Gastroesophageal sphincter (tissue), 4 donors: ENCODE measurements around the gene TMEM117. TPM values are rescaled to one million over a fixed set of nuclear protein-coding genes. Genes with fewer than 3 reads are reported as not detected.

ENCODE experiments used
- ATAC-seq: fragments of 150-250 bp; one replicate; pipeline ENCODE4 v1.9.1; 2016; ENCODE audit warnings: mild to moderate bottlenecking, moderate library complexity
- H3K27ac ChIP-seq, 4 donors: fragments of 200-600 bp; sonication (generic) in 3 of 4; 1 replicate in 3 of 4; 2 replicates in 1 of 4; pipeline ENCODE4 v1.5.1; 2016 to 2019
- H3K27me3 ChIP-seq: fragments of 200-600 bp; sonication (generic); one replicate; pipeline ENCODE4 v1.5.1; 2019
- H3K36me3 ChIP-seq, 2 donors: fragments of 200-600 bp; sonication (generic); one replicate each; pipeline ENCODE4 v1.5.1; 2019; ENCODE audit warnings: control low read depth in 1 of 2
- H3K4me1 ChIP-seq, 3 donors: fragments of 200-600 bp; sonication (generic); 1 replicate in 2 of 3; 2 replicates in 1 of 3; pipeline ENCODE4 v1.5.1; 2016 to 2019; ENCODE audit warnings: control low read depth in 2 of 3
- H3K4me3 ChIP-seq, 2 donors: fragments of 200-600 bp; sonication (generic); one replicate each; pipeline ENCODE4 v1.5.1; 2019; ENCODE audit warnings: mild to moderate bottlenecking in 1 of 2, moderate library complexity in 1 of 2
- H3K9me3 ChIP-seq, 3 donors: fragments of 200-600 bp; sonication (generic); one replicate each; pipeline ENCODE4 v1.5.1; 2017 to 2019; ENCODE audit warnings: control low read depth in 2 of 3
- EP300 ChIP-seq: sonication (generic); formaldehyde crosslinking; IDR thresholded peaks from one replicate; pipeline ENCODE4 v1.6.1; 2017; ENCODE audit warnings: antibody characterized with exemption, mild to moderate bottlenecking
- POLR2A ChIP-seq, 2 donors: fragments of 450-650 bp; IDR thresholded peaks; one replicate each; pipeline ENCODE4 v1.6.1; 2017; ENCODE audit warnings: antibody characterized with exemption in 2 of 2, mild to moderate bottlenecking in 2 of 2, moderate library complexity in 1 of 2
- POLR2AphosphoS5 ChIP-seq: sonication (generic); formaldehyde crosslinking; IDR thresholded peaks from one replicate; pipeline ENCODE4 v1.6.1; 2017; ENCODE audit warnings: antibody characterized with exemption
- WGBS, 2 donors: methylation state at CpG; one replicate each; pipeline ENCODE4 v1.1.5; 2018; ENCODE audit warnings: low coverage in 1 of 2; 5-methylcytosine and 5-hydroxymethylcytosine counted together
- total RNA-seq, 4 donors: library from RNA; depleted of rRNA; stranded (reverse); fragments of >200 nt; gene quantifications; one replicate each; pipeline ENCODE4 v1.1.0, GENCODE V29; 2016
- TF ChIP-seq, protein P1 (sequence below), 4 experiments: fragments of 200-600 bp in 2 of 4; fragments of 450-650 bp in 2 of 4; sonication (generic) in 1 of 4; IDR thresholded peaks; one replicate each; pipeline ENCODE4 v1.5.1; 2017 to 2019; ENCODE audit warnings: antibody characterized with exemption in 4 of 4, mild to moderate bottlenecking in 2 of 4, moderate library complexity in 2 of 4

TMEM117 gene
- total RNA-seq, 4 donors from 2014 or later = 7.8 to 21.5 (median 12.3) TPM

DNA sequence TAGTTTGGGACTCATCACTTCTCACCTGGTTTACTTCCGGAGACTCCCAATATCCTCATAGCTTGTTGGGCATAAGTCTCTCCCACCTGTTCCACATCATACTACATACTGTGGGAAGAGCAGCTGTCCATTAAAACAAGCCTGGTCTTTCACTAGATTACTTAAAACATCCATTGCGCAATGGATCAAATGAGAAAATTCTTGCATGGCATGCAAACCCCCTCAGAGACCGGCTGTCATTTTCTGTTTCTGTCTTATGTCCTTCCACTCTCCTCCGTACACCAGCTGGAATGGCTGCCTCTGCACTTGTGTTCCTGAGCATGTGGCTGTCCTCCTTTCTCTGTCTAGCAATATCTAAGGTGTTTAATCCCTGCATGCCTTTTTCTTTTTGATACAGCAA is 265.6 kb downstream of the TMEM117 start:
- no peaks in the 10 kb centered on the region for H3K27me3 ChIP-seq
- no peaks in the 10 kb centered on the region for H3K9me3 ChIP-seq
- H3K36me3 ChIP-seq = no peaks in the 10 kb centered on the region
- WGBS, 2 donors = 88 to 100% methylated on average over 3 to 4 of the region's 4 CpGs
- no peak overlapping the region for H3K4me3 ChIP-seq
- no peak for ATAC-seq
- TF ChIP-seq, protein P1, sequence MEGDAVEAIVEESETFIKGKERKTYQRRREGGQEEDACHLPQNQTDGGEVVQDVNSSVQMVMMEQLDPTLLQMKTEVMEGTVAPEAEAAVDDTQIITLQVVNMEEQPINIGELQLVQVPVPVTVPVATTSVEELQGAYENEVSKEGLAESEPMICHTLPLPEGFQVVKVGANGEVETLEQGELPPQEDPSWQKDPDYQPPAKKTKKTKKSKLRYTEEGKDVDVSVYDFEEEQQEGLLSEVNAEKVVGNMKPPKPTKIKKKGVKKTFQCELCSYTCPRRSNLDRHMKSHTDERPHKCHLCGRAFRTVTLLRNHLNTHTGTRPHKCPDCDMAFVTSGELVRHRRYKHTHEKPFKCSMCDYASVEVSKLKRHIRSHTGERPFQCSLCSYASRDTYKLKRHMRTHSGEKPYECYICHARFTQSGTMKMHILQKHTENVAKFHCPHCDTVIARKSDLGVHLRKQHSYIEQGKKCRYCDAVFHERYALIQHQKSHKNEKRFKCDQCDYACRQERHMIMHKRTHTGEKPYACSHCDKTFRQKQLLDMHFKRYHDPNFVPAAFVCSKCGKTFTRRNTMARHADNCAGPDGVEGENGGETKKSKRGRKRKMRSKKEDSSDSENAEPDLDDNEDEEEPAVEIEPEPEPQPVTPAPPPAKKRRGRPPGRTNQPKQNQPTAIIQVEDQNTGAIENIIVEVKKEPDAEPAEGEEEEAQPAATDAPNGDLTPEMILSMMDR (IDR thresholded peaks at IDR 0.05) = no peak
- TF ChIP-seq POLR2A (IDR thresholded peaks at IDR 0.05) = no peak
- no peak for TF ChIP-seq EP300
- TF ChIP-seq POLR2AphosphoS5 = no peak
- no peak overlapping the region for H3K27ac ChIP-seq
- no peaks in the 10 kb centered on the region for H3K4me1 ChIP-seq

DNA sequence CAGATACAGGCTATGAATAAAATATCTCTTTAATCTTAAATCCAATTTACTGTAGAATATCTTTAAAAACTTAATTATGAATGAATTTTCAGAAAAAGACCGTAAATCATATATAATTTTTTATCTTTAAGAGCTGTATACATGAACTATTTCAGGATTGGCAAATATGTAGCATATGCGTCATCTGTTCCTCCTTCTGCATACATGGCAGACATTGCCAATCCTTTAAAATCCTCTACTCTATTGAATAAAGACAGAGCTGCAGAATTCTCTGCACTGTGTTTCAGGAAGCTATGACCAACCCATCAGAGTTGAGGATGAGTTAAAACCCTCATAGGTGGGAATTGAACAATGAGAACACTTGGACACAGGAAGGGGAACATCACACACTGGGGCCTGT is 279.0 kb downstream of the TMEM117 start:
- no peaks in the 10 kb centered on the region for H3K27me3 ChIP-seq
- no peaks in the 10 kb centered on the region for H3K4me1 ChIP-seq
- no peaks in the 10 kb centered on the region for H3K9me3 ChIP-seq
- TF ChIP-seq EP300 (no peak), POLR2A (IDR thresholded peaks at IDR 0.05) (no peak), POLR2AphosphoS5 (no peak)
- TF ChIP-seq, protein P1 (IDR thresholded peaks at IDR 0.05) = no peak
- H3K36me3 ChIP-seq = no peaks in the 10 kb centered on the region
- no peak overlapping the region for H3K4me3 ChIP-seq
- no peak overlapping the region for H3K27ac ChIP-seq
- 95 to 100% methylated on average over 2 of the region's 2 CpGs for WGBS, 2 donors
- no peak for ATAC-seq

DNA sequence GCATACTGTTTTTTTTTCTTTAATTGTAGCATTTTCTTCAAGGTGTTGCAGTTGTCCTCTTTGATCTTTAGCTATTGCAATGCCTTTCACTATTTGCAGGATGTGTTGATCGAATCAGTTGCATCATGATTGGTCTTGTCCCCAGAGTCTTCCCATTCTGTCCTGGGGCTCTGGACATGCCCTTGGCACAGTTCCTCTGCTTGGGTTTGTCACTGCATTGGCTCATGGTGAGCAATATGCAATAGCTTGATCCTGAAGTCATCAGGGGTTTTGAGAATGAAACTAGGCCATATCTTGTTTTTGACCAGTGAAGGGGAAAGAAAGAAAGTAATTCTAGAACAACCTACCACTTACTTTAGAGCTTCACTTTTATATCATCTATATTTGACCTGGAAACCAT is 281.5 kb downstream of the TMEM117 start:
- no peaks in the 10 kb centered on the region for H3K9me3 ChIP-seq
- H3K36me3 ChIP-seq = no peaks in the 10 kb centered on the region
- H3K27me3 ChIP-seq = no peaks in the 10 kb centered on the region
- H3K4me1 ChIP-seq = no peaks in the 10 kb centered on the region
- TF ChIP-seq POLR2A (IDR thresholded peaks at IDR 0.05) = no peak
- no peak for TF ChIP-seq EP300
- TF ChIP-seq, protein P1 (IDR thresholded peaks at IDR 0.05) = no peak
- no peak for TF ChIP-seq POLR2AphosphoS5
- no peak overlapping the region for H3K27ac ChIP-seq
- 86 to 100% methylated on average over 1 of the region's 1 CpG for WGBS, 2 donors
- no peak overlapping the region for H3K4me3 ChIP-seq
- no peak for ATAC-seq

DNA sequence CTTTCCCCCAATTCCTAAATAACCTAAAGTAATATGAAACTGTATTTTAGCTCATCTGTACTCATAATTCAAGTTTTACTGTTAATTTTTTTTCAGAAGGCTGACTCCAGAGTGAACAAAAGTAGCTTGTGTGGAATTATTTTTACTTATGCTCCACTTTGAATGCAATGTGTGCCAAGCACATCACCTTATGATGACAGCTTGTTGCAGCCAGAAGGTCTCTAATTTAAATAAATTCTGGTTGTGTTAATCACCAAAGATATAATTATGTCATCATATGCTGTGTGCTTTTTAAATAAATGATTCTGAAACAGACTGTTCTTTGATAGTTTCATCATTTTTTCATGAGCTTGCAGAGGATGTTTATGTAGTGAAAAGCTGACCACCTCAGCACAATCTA is 283.1 kb downstream of the TMEM117 start:
- ATAC-seq = no peak
- no peaks in the 10 kb centered on the region for H3K27me3 ChIP-seq

DNA sequence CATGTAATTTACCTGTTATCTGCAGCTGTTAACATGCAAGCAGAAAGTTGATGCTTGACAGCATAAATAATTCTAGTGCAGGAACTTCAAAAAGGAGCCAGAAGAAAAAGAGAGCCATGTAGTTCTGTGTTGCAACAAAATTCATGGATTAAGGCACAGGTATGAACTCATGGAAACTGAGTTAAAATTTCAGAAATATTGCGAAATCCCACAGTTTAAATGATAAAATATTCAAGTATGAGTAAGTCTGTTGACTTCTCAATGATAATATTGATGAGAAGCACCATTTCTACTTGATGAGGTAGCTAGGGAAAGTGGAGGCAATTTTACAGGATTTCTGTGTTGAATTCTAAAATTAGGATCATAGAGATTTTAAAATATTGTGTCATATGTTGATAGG is 290.9 kb downstream of the TMEM117 start:
- ATAC-seq = no peak
- Histone ChIP-seq H3K36me3 (no peaks in the 10 kb centered on the region), H3K27ac (no peak overlapping the region), H3K27me3 (no peaks in the 10 kb centered on the region), H3K4me3 (no peak overlapping the region), H3K4me1 (no peaks in the 10 kb centered on the region), H3K9me3 (no peaks in the 10 kb centered on the region)
- no peak for TF ChIP-seq POLR2AphosphoS5
- TF ChIP-seq POLR2A (IDR thresholded peaks at IDR 0.05) = no peak
- no peak for TF ChIP-seq EP300
- TF ChIP-seq, protein P1 (IDR thresholded peaks at IDR 0.05) = no peak
- 100% methylated on average over 1 of the region's 1 CpG for WGBS, 2 donors

More for the DNA sequence above, 283.1 kb downstream of the TMEM117 start:
- Histone ChIP-seq H3K9me3 (no peaks in the 10 kb centered on the region), H3K4me3 (no peak overlapping the region), H3K27ac (no peak overlapping the region), H3K36me3 (no peaks in the 10 kb centered on the region), H3K4me1 (no peaks in the 10 kb centered on the region)
- TF ChIP-seq POLR2AphosphoS5 (no peak), EP300 (no peak), POLR2A (IDR thresholded peaks at IDR 0.05) (no peak)
- TF ChIP-seq, protein P1 (IDR thresholded peaks at IDR 0.05) = no peak
